Natural killer cell (primary cell): ENCODE data around the gene AGPAT4. TPM values are rescaled to one million over a fixed set of nuclear protein-coding genes. Genes with fewer than 3 reads are reported as not detected.
A peak's percentile ranks its signal among the peaks of the same experiment; 100 is the strongest.

ENCODE experiments used
- ATAC-seq, 3 donors: fragments of 150-1000 bp in 2 of 3; fragments of 200-7000 bp in 1 of 3; cut with Tn5 transposase; 1 replicate in 1 of 3; 2 replicates in 2 of 3; pipeline ENCODE4 v1.10.0; 2021; ENCODE audit warnings: mild to moderate bottlenecking in 2 of 3, moderate library complexity in 2 of 3
- DNase-seq, 2 donors: peaks; one replicate each; pipeline versions ENCODE4 v3.0.0 to v3.0.0-alpha.2; 2013 to 2021; ENCODE audit warnings: mixed read lengths in 1 of 2
- H3K27ac ChIP-seq: one replicate; pipeline ENCODE4 v1.5.1; 2013; ENCODE audit warnings: mild to moderate bottlenecking, low read length
- H3K27me3 ChIP-seq: one replicate; pipeline ENCODE4 v1.6.1; 2013; ENCODE audit warnings: low read length; ENCODE audit not compliant: control insufficient read depth, insufficient read depth
- H3K36me3 ChIP-seq: one replicate; pipeline ENCODE4 v1.6.1; 2013; ENCODE audit warnings: low read length; ENCODE audit not compliant: control insufficient read depth, insufficient read depth
- H3K4me1 ChIP-seq: one replicate; pipeline ENCODE4 v1.6.1; 2013; ENCODE audit warnings: low read length; ENCODE audit not compliant: control insufficient read depth, insufficient read depth
- H3K4me3 ChIP-seq: one replicate; pipeline ENCODE4 v1.5.1; 2013; ENCODE audit warnings: low read length
- H3K9me3 ChIP-seq: one replicate; pipeline ENCODE4 v1.6.1; 2013; ENCODE audit warnings: low read length; ENCODE audit not compliant: control insufficient read depth, insufficient read depth
- H3K27ac Mint-ChIP-seq, 2 donors: one replicate each; pipeline ENCODE4 v1.8.0; 2022; ENCODE audit warnings: mild to moderate bottlenecking in 2 of 2, mixed read lengths in 2 of 2, moderate library complexity in 1 of 2
- H3K27me3 Mint-ChIP-seq, 2 donors: one replicate each; pipeline ENCODE4 v1.8.0; 2022; ENCODE audit warnings: low read depth in 2 of 2, mixed read lengths in 2 of 2
- H3K36me3 Mint-ChIP-seq: one replicate; pipeline ENCODE4 v1.8.0; 2022; ENCODE audit warnings: mixed read lengths
- H3K4me1 Mint-ChIP-seq, 2 donors: one replicate each; pipeline ENCODE4 v1.8.0; 2022; ENCODE audit warnings: mixed read lengths in 2 of 2
- H3K4me3 Mint-ChIP-seq: one replicate; pipeline ENCODE4 v1.8.0; 2022; ENCODE audit warnings: mild to moderate bottlenecking, moderate library complexity, mixed read lengths
- H3K9me3 Mint-ChIP-seq, 2 donors: one replicate each; pipeline ENCODE4 v1.8.0; 2022; ENCODE audit warnings: mixed read lengths in 2 of 2
- WGBS: methylation state at CpG from one replicate; pipeline ENCODE4 v1.1.7; 2013; ENCODE audit warnings: missing lambda C conversion rate; ENCODE audit not compliant: insufficient coverage; 5-methylcytosine and 5-hydroxymethylcytosine counted together
- intact Hi-C: fragments of 100-400 bp; cut with micrococcal nuclease; formaldehyde crosslinking; loops from one replicate; pipeline ENCODE4 v1.14.2; 2022
- total RNA-seq, 4 donors: library from RNA; stranded (reverse); fragments of 120-200 nt in 1 of 4; gene quantifications; one replicate each; pipeline versions ENCODE4 v1.2.3 to v1.2.4, GENCODE V29; 2013 to 2022
- TF ChIP-seq, protein P1 (sequence below): fragments of 200-600 bp; IDR thresholded peaks from one replicate; pipeline ENCODE4 v1.8.0; 2022; ENCODE audit warnings: antibody characterized with exemption

Gene AGPAT4
- total RNA-seq, 3 donors from 2014 or later (not counting 1 experiment from before 2014, with no cell fraction given): 24.5 to 38.1 (median 25.8) TPM

DNA sequence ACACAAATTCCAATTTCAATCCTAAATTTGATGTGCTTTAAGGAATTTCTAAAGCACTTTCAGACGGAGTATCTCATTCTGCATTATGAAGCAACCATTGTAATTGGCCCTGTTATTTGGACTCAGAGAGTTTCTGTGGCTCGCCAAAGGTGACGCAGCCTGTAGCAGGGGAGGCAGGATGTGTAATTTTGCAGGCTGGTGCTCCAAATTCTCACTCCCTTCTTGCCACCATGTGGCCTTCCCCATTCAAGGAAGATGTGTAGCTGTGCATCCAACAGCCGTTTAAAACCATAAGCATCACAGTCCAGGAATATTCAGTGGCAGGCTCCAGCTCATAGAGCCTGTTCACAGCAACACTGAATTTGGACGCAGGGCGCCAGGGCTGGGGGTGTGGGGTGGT lies 45.8 kb downstream of the AGPAT4 start:
- H3K9me3 Mint-ChIP-seq: peaks cover 0 to 2% of the 10 kb centered on the region in 2 donors
- ATAC-seq (peak in 1 of 3 donors; percentile 34), DNase-seq (peak in 1 of 2 donors; percentile 26)
- H3K4me3 ChIP-seq: no peak overlapping the region
- peak overlapping the region; percentile 87 to 99 for H3K27ac Mint-ChIP-seq
- peaks cover 59 to 70% of the 10 kb centered on the region in 2 donors for H3K4me1 Mint-ChIP-seq
- H3K27ac ChIP-seq: peak overlapping the region; percentile 84
- H3K36me3 ChIP-seq: peaks cover 10% of the 10 kb centered on the region
- peak overlapping the region; percentile 68 for H3K4me3 Mint-ChIP-seq
- H3K4me1 ChIP-seq: peaks cover 58% of the 10 kb centered on the region
- WGBS: 83% methylated on average over 5 of the region's 6 CpGs
- H3K9me3 ChIP-seq: no peaks in the 10 kb centered on the region
- TF ChIP-seq, protein P1, sequence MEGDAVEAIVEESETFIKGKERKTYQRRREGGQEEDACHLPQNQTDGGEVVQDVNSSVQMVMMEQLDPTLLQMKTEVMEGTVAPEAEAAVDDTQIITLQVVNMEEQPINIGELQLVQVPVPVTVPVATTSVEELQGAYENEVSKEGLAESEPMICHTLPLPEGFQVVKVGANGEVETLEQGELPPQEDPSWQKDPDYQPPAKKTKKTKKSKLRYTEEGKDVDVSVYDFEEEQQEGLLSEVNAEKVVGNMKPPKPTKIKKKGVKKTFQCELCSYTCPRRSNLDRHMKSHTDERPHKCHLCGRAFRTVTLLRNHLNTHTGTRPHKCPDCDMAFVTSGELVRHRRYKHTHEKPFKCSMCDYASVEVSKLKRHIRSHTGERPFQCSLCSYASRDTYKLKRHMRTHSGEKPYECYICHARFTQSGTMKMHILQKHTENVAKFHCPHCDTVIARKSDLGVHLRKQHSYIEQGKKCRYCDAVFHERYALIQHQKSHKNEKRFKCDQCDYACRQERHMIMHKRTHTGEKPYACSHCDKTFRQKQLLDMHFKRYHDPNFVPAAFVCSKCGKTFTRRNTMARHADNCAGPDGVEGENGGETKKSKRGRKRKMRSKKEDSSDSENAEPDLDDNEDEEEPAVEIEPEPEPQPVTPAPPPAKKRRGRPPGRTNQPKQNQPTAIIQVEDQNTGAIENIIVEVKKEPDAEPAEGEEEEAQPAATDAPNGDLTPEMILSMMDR: no peak
- H3K27me3 Mint-ChIP-seq: peaks cover 5 to 6% of the 10 kb centered on the region in 2 donors
- intact Hi-C loops: loop anchor here (5.0 kb wide), 1 partner anchor 144 kb away; no protein-coding TSS in a partner anchor
- H3K27me3 ChIP-seq: no peaks in the 10 kb centered on the region
- peaks cover 17% of the 10 kb centered on the region for H3K36me3 Mint-ChIP-seq

DNA sequence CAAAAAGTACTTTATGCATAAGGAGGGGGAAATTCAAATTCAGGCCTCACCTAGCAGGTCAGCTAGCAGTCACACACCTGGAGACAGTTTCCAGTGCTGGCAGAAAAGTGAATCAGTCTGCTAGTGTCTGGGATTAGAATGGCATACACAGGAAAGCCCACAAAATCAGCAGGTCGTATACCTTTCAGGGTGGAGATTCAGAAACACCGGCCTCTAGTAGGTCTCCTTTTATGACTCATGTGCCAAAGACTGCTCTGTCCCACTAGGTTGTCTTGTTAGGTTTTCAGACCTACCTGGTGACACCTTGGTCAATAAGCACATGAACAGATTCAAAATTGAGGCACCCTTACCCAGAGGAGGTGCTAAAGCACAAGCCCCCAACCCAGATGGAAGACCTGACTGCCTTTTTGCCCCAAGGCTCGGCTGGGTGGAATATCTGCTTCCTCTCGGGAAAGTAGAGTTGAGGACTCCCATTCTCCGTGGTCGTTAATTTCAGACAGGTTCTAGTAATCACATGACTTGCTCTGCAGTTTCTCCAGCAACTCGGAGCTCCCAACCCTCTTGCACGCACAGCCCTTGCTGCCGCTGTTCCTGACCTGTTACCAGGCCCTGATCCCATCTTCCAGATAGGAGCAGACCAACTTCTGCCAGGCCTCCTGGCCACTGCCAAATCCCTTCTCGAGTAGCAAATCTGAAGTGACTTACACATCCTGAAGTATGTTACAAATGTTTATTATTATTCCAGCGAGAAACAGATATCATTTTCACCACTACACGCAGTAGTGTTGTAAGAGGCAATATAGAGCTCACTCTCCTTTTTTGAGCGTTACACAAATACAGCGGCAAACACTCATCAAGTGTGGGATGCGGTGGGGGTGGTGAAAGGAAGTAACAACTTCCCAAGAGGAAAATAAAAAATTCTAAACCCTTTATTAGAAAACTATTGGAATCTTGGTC lies 46.6 kb downstream of the AGPAT4 start:
- Histone ChIP-seq H3K9me3 (no peaks in the 10 kb centered on the region), H3K36me3 (peaks cover 10% of the 10 kb centered on the region), H3K4me1 (peaks cover 64% of the 10 kb centered on the region), H3K27ac (peak overlapping the region; percentile 84), H3K4me3 (no peak overlapping the region), H3K27me3 (no peaks in the 10 kb centered on the region)
- Mint-ChIP-seq H3K4me1 (peaks cover 64 to 75% of the 10 kb centered on the region in 2 donors), H3K27ac (peak overlapping the region; percentile 87 to 99), H3K27me3 (peaks cover 5 to 6% of the 10 kb centered on the region in 2 donors), H3K4me3 (peak overlapping the region; percentile 96), H3K9me3 (peaks cover 0 to 2% of the 10 kb centered on the region in 2 donors), H3K36me3 (peaks cover 17% of the 10 kb centered on the region)
- WGBS: 82% methylated on average over 10 of the region's 15 CpGs
- DNase-seq: peak in 1 of 2 donors; percentile 16
- TF ChIP-seq, protein P1: no peak
- ATAC-seq: peak in 1 of 3 donors; percentile 32
- intact Hi-C loops: loop anchor here (5.0 kb wide), 1 partner anchor 145 kb away; no protein-coding TSS in a partner anchor

DNA sequence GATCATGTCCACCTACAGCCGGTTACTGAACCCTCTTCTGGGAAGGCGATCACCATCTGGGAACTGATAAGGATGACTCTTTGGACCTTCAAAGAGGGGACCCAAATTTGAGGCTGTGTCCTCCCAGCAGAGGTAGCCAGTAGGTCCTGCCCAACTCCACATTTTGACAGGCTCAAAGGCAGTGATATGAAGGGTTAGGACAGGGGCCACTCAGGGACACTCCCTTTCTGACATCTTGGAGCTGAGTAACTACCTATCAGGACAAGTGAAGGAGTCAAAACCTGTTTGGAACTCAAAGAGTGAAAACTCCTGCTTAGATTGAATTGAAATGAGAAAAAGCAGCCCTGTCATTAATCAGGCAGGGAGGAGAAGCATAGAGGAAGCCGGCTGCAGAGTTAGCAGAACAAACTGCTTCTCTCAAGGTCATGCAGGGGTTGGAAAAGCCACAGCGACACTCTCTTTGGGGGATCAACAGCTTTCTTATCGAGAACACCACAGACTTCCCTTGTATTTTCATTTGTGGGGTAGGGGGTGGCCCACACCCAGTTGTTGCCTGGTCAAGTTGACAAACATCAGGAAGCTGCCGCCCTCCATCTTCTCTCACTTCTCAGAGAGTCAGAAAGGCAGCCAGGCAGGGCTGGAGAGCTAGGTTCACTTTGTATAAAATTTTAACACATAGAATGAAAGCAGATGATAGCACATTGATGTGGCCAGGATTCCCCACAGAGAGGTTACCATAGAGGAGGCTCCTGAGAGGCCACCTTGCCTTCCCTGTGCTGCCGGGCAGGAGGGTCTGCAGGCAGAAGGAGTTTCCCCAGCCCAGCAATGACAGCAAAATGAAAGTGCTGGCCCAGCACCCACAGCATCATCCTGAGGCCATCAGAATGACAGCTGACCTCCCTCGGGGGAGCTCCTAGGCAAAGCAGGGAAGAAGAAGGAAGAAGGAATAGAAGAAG lies 47.6 kb downstream of the AGPAT4 start:
- 30% methylated on average over 6 of the region's 8 CpGs for WGBS
- Histone ChIP-seq H3K27ac (peak overlapping the region; percentile 84), H3K4me1 (peaks cover 64% of the 10 kb centered on the region), H3K4me3 (no peak overlapping the region), H3K27me3 (no peaks in the 10 kb centered on the region), H3K9me3 (no peaks in the 10 kb centered on the region), H3K36me3 (peaks cover 6% of the 10 kb centered on the region)
- Mint-ChIP-seq H3K27ac (peak overlapping the region; percentile 87 to 99), H3K36me3 (peaks cover 17% of the 10 kb centered on the region), H3K4me3 (peak overlapping the region; percentile 96), H3K27me3 (peaks cover 3 to 5% of the 10 kb centered on the region in 2 donors), H3K9me3 (peaks cover 0 to 2% of the 10 kb centered on the region in 2 donors), H3K4me1 (peaks cover 69 to 78% of the 10 kb centered on the region in 2 donors)
- DNase-seq: peak; percentile 58 to 68
- intact Hi-C loops: loop anchor here (1.0 to 5.0 kb wide), 4 partner anchors 16 to 146 kb away; no protein-coding TSS in a partner anchor
- peak; percentile 75 to 88 (median 86) for ATAC-seq
- TF ChIP-seq, protein P1: no peak
